NCI-H2196 (cell line): ENCODE measurements around the gene ALDOA.

Source experiments
- DNase-seq: peaks from one replicate; lab custom pipeline; 2025; ENCODE audit not compliant: unreplicated experiment; lab: John Stamatoyannopoulos, UW

The ALDOA gene

GRCh38 chr16:30068750-30069610 lies 3.4 kb downstream of the ALDOA start:
- peak; percentile 57 for DNase-seq

DNA sequence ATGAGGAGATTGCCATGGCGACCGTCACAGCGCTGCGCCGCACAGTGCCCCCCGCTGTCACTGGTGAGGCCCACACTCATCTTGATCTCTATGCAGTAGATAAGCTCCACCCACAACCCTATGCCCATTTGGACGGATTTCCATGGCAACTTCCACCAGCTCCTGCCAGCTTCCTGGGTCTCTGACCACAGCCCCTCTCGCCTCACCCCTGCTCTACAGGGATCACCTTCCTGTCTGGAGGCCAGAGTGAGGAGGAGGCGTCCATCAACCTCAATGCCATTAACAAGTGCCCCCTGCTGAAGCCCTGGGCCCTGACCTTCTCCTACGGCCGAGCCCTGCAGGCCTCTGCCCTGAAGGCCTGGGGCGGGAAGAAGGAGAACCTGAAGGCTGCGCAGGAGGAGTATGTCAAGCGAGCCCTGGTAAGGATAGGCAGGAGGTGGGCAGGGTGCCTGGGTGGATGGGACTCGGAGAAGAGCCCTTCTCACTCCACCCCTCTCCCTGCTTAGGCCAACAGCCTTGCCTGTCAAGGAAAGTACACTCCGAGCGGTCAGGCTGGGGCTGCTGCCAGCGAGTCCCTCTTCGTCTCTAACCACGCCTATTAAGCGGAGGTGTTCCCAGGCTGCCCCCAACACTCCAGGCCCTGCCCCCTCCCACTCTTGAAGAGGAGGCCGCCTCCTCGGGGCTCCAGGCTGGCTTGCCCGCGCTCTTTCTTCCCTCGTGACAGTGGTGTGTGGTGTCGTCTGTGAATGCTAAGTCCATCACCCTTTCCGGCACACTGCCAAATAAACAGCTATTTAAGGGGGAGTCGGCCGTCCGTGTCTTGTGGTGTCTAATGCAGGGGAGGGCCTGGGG lies 4.3 kb downstream of the ALDOA start:
- no peak for DNase-seq

GRCh38 chr16:30070490-30070889 lies 4.9 kb downstream of the ALDOA start:
- no peak for DNase-seq

GRCh38 chr16:30075503-30076275 lies 10.1 kb downstream of the ALDOA start, which contains the start of gene PPP4C:
Gene PPP4C, plus strand, starts transcription at chr16:30075994. Its CDS starts 384 bp downstream, at chr16:30076378.
- peak; percentile 90 for DNase-seq

- no peak for DNase-seq
Observed at GRCh38 chr16:30076276-30076791, 10.8 kb downstream of the ALDOA start.

- DNase-seq = no peak
Observed at GRCh38 chr16:30077656-30078055, 12.1 kb downstream of the ALDOA start.

DNA sequence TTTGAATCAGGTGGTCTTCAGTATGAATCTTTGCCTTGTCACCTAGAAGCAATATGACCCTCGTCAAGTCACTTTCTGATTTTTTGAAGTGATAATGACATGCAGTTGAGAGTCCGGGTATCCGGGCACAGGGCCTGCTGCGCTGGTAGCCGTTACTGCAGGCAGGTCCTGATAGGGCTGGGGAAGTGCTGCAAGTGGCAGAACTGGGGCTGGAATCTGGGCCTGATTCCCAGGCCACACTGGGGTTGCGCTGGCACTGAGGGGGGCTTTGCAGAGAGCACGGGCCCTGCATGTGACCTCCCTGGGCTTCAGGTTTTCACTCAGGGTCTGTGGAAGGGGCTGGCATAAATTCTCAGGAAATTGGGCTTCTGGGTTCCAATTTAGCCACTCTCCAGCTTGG lies 13.2 kb downstream of the ALDOA start:
- DNase-seq = no peak

GRCh38 chr16:30079480-30079879 lies 13.9 kb downstream of the ALDOA start:
- no peak for DNase-seq

- DNase-seq = no peak
Observed at GRCh38 chr16:30082545-30083090, 17.1 kb downstream of the ALDOA start.

GRCh38 chr16:30083216-30084055 lies 17.9 kb downstream of the ALDOA start:
- no peak for DNase-seq

- no peak for DNase-seq
Observed at GRCh38 chr16:30084096-30084815, 18.7 kb downstream of the ALDOA start.

GRCh38 chr16:30084816-30085159 lies 19.2 kb downstream of the ALDOA start:
- DNase-seq = no peak

GRCh38 chr16:30085247-30085646 lies 19.7 kb downstream of the ALDOA start:
- no peak for DNase-seq

DNA sequence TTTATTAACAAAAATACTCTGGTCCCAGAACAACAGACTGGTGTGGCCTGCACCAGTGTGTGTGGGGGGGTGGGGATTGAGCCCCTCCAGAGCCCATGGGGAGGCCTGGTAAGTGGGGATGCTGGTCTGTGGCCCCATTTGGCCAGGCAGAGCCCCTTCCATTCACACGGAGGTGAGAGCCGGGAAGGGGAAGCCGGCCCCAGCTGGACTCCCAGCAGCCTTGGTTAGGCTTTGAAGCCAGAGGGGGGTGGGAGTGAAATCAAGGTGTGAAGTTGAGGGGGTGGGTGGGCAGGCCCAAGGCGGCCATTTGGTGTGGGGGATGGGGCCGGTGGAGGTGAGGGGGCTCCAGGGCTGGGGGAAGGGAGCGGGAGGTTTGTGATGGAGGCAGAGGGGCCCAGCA lies 20.3 kb downstream of the ALDOA start:
- no peak for DNase-seq

DNA sequence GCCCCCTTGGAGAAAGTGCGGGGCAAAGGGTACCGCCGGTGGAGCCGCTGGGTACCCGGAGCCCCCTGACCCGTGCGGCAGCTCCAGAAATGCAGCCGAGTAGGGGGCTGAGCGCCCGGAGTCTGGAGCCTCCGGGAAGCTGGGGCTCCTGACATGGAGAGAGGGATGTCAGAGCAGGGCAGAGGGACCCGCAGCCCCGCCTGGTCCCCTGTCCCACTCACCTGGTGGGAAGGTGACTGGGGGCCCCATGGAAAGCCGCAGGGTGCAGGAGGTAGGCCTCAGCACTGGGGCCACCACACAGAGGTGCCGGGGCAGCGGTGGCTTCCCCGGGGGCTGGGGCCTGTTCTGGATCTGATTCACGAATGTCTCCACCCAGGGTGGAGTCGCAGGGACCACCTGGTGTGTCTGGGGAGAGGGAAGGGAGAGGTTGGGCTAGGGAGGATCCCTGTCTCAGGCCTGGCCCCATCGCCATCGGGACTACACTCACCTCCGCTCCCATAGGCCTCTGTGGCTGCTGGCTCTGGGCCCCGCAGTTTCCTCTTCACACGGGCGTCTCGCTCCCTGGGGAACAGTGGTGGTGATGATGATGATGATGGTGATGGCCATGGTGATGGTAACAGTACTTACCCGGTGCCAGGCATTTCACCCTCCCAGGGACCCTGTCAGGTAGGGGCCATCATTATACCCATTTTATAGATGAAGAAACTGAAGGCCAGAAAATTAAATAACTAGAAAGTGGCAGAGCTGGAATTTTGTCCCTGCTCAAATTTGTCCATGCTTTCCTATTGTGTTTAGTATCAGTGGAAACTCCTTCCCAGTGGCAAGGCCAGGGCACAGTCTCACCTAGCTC lies 21.0 kb downstream of the ALDOA start:
- no peak for DNase-seq

DNA sequence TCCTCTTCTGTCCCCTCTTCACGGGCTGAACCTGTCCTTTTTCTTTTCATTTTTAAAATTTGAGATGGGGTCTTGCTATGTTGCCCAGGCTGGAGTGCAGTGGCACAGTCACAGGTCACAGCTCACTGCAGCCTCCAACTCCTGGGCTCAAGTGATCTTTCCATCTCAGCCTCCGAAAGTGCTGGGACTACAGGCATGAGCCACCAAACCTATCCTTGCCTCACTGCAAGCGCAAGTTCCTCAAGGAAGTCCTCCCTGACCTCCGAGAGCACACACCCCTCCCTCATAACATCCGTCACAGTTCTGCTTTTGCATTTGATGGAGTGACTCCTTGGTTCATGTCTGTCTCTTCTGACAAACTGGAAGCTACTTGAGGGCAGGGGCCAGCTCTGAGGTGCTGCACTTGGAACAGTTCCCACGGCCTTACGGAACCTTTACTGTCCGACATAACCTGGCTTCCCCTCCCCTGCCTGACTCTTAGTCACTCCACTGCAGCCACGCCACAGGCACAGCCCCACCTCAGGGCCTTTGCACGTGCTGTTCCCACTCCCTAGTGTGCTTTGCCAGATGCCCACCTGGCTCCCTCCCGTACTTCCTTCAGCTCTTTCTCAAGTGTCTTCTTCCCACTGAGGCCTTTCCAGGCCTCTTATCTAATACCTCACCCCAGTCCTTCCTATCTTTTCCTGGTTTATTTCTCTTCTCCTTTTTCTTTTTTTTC lies 21.8 kb downstream of the ALDOA start:
- DNase-seq = no peak

GRCh38 chr16:30088237-30088831 lies 22.8 kb downstream of the ALDOA start:
- DNase-seq = no peak
